Inferior parietal cortex (tissue), 1 donor: ENCODE results near the gene ZNF746.
"Not testable (repeated sequence)": the region's sequence is repeated elsewhere in the genome, so short reads cannot be mapped to it uniquely, and the experiment has no call there.

Experiments
- DNase-seq: peaks from one replicate; pipeline ENCODE4 v3.0.0-alpha.2; 2016; ENCODE audit errors: extremely low spot score

ZNF746 gene

DNA sequence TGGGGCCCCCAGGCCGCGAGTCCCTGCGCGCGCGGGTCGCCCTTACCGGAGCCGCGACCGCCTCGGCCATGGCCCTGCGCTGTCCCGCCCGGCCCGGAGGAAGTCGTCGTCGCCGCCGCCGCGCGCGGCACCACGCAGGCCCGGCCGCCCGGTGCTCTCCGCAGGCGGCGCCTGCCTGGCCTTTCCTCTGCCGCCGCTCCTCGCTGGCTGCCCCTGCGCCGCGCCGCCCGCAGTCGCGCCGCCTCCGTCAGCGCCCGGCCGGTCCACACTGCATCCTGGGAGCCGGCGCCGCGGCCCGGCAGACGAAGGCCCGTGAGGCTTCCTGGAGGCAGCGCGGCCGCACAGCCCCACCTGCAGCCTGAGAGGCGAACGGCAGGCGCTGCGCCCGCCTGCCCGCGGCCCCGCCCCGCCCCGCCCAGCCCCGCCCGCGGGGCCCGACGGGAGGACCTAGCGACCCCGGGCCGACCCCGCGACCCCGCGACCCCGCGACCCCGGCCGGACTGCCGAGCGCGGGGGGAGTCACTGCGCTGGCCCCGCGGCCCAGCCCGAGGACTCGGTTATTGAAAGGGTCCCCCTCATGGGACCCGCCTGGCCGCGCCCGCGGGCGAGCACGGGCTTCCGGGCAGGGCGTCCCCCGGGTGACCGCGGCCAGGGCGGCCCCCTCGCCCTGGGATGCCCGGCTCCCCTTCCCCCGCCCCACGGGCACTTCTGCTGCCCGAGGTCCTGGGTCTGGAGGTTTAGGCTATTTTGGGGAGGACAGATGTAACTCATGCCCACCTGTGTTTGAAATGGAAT is at the start of gene ZNF746:
Gene ZNF746, minus strand, starts transcription at position 343 of the 795 bp plus-strand sequence. Its CDS starts 273 bp downstream, at position 70.
- peak; percentile 65 for DNase-seq

- DNase-seq, result no peak
These were observed 49.5 kb upstream of the ZNF746 start for GRCh38 chr7:149547126-149547525.

DNA sequence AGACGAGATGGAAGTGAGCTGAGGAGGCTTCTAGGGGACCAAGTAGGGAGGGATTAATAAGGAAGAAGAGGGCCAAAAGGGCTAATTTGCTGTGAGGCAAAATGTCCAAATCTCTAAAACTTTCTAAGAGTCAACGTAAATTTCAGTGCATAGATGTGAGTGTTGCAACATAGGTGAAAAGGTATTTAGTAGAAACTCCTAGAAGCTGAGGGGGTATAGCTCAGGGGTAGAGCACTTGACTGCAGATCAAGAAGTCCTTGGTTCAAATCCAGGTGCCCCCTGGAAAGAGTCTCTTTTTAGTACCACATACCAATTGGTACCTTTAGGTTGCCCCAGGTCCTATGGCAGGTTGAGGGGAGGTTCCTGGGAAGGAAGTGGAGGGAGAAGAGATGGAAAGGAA is 48.7 kb upstream of the ZNF746 start:
- DNase-seq, result no peak

DNA sequence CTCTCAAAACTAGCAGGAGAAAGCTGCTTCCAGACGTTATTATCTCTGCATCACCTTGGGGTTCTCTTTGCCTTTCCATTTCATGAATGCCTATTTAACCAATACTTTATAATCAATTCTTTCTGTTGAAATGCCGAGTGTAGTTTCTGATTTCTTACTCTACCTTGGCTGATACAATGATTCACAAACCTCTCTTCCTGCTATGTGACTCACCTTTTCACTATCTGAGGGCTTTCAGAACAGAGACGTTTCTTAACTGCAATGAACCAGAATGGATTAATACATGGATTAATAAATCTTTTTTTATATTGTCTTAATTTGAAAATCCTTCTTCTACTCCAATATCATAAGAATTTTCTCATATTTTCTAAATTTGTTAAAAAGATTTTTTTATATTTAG is 46.4 kb upstream of the ZNF746 start:
- DNase-seq, result no peak

- no peak for DNase-seq
These were observed 35.0 kb upstream of the ZNF746 start for GRCh38 chr7:149532654-149533053.

DNA sequence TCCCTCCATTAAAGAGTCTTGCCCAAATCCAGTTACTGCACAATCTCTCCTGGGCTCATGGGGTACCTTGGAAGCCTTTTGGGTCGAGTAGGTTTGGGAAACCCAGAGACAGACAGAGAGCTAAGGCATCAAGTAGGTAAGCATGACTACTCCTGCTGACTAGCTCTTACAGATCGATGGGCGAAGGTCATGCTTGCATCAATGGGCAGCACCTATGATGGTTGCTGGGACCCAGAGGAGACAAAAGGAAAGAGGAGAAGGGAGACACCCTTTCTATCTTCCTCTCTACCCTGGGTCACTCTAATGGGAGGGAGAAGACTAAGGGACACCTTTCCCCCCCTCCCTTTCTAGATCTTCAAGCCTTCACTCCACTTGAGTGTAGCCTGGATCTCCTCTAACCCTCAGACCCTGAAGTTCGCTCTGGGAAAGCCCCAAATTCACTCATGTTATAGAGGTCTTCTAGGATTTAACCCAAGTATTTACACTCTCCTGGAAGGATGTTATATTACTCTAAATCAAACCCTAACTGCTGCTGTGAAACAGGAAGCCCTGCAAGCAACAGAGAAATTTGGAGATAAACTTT is 31.6 kb upstream of the ZNF746 start:
- DNase-seq, result no peak

- DNase-seq, result no peak
These were observed 29.8 kb upstream of the ZNF746 start for GRCh38 chr7:149527414-149527813.

GRCh38 chr7:149525280-149525679 is 27.7 kb upstream of the ZNF746 start:
- DNase-seq, result no peak

DNA sequence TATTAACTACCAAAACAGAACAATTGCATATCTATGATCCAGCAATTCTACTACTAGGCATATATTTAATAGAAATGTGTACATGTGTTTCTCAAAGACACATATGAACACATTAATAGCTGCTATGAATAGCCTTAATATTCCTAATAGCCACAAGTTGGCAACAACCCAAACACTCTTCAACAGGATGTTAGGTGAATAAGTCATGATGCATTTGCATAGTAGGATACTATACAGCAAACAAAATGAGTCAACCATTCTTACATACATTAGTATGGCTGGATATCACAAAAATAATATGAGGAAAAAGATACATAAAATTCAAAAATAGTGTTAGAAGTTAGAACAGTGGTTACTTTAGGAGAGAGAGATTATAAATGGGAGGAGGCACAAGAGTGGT is 26.8 kb upstream of the ZNF746 start:
- DNase-seq, result no peak

GRCh38 chr7:149510248-149510647 is 12.6 kb upstream of the ZNF746 start:
- no peak for DNase-seq

- DNase-seq, result no peak
These were observed 12.2 kb upstream of the ZNF746 start for GRCh38 chr7:149509774-149510173.

GRCh38 chr7:149505551-149505950 is 7.9 kb upstream of the ZNF746 start:
- no peak for DNase-seq

- DNase-seq, result no peak
These were observed 4.0 kb upstream of the ZNF746 start for GRCh38 chr7:149501651-149502050.

GRCh38 chr7:149500910-149501309 is 3.3 kb upstream of the ZNF746 start:
- DNase-seq, result no peak

- no peak for DNase-seq
These were observed 2.6 kb upstream of the ZNF746 start for GRCh38 chr7:149500201-149500600.

GRCh38 chr7:149498811-149499210 is 1.2 kb upstream of the ZNF746 start:
- no peak for DNase-seq

DNA sequence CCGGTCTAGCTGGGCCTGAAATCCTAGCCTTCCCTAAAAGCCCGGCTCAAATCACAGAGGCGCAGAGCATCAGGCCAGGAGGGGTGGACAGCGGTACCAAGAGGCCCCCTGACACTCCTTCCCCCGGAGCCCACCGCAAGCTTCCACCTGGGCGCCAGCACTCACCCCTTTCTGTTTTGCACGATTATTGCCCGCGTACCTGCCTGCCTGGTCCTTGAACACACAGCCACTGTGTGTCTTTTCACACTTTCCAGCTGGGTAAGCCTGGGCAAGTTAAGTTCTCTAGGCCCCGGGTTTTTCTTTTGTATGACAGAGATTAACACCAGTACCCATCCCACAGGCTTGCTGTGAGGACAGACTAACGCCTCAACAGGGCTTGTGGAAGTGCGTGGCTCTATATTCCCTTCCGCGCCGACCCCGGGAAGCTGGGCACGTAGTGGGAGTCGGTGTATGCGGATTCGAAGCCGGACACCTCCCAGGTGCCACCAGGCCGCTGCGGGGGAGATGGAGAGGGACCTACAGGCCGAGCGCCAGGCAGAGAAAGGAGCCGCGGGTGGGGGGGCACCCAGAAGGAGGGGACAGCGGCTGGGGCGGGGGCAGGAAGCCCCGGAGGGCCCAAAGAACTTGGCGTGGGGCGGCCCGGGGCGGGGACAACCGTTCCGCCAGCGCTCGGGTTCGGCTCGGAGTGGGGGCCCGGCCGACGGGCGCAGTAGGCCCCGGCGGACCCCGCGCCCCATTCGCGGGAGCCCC is 792 bp downstream of the ZNF746 start:
- DNase-seq, result no peak

DNA sequence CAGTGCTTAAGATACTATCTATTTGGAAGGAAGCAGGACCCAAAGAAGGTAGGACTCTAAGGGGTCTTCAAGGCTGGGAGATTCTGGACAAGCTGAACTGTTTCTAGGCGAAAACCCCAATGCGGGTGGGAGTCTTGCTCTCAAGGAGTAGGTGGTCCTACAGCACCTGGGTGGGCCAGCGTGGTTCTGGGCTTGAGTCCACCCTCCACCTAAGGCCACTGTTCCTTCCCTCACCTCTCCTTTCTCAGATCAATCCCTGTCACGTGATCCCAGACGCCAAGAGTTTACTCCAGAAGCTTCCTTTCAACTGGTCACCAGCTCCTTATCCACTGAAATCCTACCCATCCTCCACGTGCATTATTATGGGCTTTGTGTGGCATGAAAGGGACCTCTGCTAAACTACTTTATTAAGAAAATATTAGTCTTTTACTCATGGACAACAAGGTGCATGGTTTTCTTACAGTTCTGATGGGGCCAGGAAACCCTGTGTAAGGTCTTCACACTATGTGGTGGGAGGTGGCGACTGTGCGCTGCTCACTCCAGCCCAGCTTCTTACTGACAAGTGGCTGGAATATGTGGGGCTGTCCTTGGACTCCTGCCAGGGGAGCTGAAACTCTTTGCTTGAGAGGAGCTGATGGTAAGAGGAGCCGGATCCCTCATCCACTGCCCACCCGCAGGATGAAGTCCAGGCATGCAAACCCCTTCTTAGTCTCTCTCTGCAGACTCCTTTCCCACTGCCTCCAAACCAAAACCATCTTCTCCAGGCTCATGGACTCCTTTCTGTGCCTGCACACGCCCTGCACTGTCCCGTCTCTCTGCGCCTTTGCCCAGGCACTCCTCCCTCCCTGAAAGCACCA is 1.6 kb downstream of the ZNF746 start:
- DNase-seq, result no peak

- no peak for DNase-seq
These were observed 2.8 kb downstream of the ZNF746 start for GRCh38 chr7:149494738-149495368.

GRCh38 chr7:149493975-149494374 is 3.6 kb downstream of the ZNF746 start:
- not testable (repeated sequence) for DNase-seq

DNA sequence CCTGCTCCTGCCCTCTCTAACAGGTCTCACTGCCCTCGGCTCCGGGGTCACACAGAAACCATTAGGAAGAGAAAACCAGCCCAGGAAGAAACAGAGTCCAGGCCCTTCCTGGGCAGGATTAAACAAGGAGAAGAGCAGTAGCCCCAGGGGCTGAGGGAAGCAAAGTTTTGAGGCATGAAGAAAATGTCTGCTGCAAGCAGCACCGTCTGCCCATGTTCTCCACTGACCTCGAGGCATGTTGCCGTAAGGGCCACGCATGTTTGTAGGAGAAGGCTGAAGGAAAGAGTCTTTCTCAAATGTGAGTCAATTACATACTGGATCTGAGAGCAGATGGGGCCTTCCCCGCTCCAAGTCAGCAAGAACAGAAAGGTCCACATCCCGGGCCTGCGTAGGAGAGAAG is 4.2 kb downstream of the ZNF746 start:
- DNase-seq, result no peak
